Measurements from ENCODE around the gene COQ4.

The COQ4 gene

DNA sequence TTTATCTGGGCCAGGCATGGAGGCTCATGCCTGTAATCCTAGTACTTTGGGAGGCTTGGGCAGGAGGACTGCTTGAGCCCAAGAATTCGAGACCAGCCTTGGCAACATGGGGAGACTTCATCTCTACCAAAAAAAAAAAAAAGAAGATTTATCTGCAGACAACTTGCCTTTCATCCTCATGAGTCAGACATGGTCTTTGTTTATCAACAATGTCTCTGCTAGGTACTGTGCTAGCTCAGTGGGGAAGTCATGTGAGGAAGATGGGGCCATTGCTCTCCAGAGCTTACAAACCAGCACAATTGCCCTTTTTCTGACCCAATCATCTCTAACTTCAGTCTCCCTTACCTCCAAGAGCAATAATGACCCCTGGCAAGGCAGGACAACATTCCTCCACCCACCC lies 50.1 kb downstream of the COQ4 start:
- no peak for DNase-seq (ENCODE audit: low spot score)

GRCh38 chr9:128374221-128374675 lies 51.6 kb downstream of the COQ4 start:
- DNase-seq (ENCODE audit: low spot score) = no peak

- DNase-seq (ENCODE audit: low spot score) = no peak
These were observed 53.2 kb downstream of the COQ4 start for GRCh38 chr9:128375865-128376264.

DNA sequence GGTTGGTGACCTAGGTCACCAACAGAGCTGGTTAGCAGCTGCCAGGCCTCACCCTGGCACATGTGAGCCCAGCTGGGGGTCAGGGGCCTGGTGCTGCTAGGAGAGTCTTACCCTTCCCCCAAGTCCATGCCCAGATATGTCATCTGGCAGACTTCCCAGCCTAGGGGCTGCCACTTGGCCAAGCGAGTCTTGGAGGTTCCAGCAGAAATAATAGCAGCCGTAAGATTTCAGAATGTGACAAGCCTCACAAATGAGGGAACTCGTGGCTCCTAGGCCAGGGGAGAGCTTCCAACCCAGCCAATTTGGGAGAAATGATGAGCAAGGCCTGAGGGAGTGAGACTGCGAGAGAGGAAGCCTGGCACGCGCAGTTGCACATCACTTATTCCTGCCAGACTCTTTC lies 59.6 kb downstream of the COQ4 start:
- no peak for DNase-seq (ENCODE audit: low spot score)

- DNase-seq (ENCODE audit: low spot score) = no peak
These were observed 60.5 kb downstream of the COQ4 start for GRCh38 chr9:128383007-128383753.
